HUES6 (cell line): Measurements from ENCODE around the gene TSPAN13.

ENCODE experiments used
- H3K27ac ChIP-seq: 2 replicates; pipeline ENCODE4 v1.7.0; 2013; ENCODE audit warnings: low read depth, mild to moderate bottlenecking, low read length, inconsistent platforms
- H3K27me3 ChIP-seq: 2 replicates; pipeline ENCODE4 v1.6.1; 2013; ENCODE audit warnings: low read length; ENCODE audit not compliant: control insufficient read depth, insufficient read depth
- H3K36me3 ChIP-seq: 2 replicates; pipeline ENCODE4 v1.6.1; 2013; ENCODE audit warnings: low read length; ENCODE audit not compliant: control insufficient read depth, insufficient read depth
- H3K4me1 ChIP-seq: 2 replicates; pipeline ENCODE4 v1.6.1; 2013; ENCODE audit warnings: low read length; ENCODE audit not compliant: control insufficient read depth, insufficient read depth
- H3K4me3 ChIP-seq: 2 replicates; pipeline ENCODE4 v1.5.1; 2013; ENCODE audit warnings: low read depth, low read length
- H3K9ac ChIP-seq: one replicate; pipeline ENCODE4 v1.6.1; 2013; ENCODE audit warnings: mild to moderate bottlenecking, low read length
- H3K9me3 ChIP-seq: 2 replicates; pipeline ENCODE4 v1.6.1; 2013; ENCODE audit warnings: low read depth, low read length; ENCODE audit not compliant: control insufficient read depth, insufficient read depth

Gene TSPAN13

GRCh38 chr7:16776053-16776452 is 22.5 kb downstream of the TSPAN13 start:
- Histone ChIP-seq H3K27me3 (no peaks in the 10 kb centered on the region), H3K9me3 (no peaks in the 10 kb centered on the region)

GRCh38 chr7:16778476-16778875 is 24.9 kb downstream of the TSPAN13 start:
- H3K27me3 ChIP-seq, result no peaks in the 10 kb centered on the region
- no peaks in the 10 kb centered on the region for H3K9me3 ChIP-seq
- H3K36me3 ChIP-seq, result no peaks in the 10 kb centered on the region
- H3K4me1 ChIP-seq, result peaks cover 22% of the 10 kb centered on the region
- no peak overlapping the region for H3K4me3 ChIP-seq
- H3K27ac ChIP-seq, result no peak overlapping the region
- no peak overlapping the region for H3K9ac ChIP-seq

More at GRCh38 chr7:16776053-16776452, 22.5 kb downstream of the TSPAN13 start:
- Histone ChIP-seq H3K4me3 (no peak overlapping the region), H3K4me1 (peaks cover 25% of the 10 kb centered on the region), H3K9ac (no peak overlapping the region), H3K27ac (no peak overlapping the region), H3K36me3 (no peaks in the 10 kb centered on the region)

- no peaks in the 10 kb centered on the region for H3K9me3 ChIP-seq
- H3K27ac ChIP-seq, result no peak overlapping the region
- no peaks in the 10 kb centered on the region for H3K27me3 ChIP-seq
- H3K9ac ChIP-seq, result no peak overlapping the region
- H3K36me3 ChIP-seq, result no peaks in the 10 kb centered on the region
- no peak overlapping the region for H3K4me3 ChIP-seq
- peaks cover 22% of the 10 kb centered on the region for H3K4me1 ChIP-seq
These were observed 25.5 kb downstream of the TSPAN13 start for GRCh38 chr7:16779051-16779450.

GRCh38 chr7:16780596-16780995 is 27.0 kb downstream of the TSPAN13 start:
- peaks cover 21% of the 10 kb centered on the region for H3K4me1 ChIP-seq
- no peak overlapping the region for H3K27ac ChIP-seq
- no peaks in the 10 kb centered on the region for H3K9me3 ChIP-seq
- H3K27me3 ChIP-seq, result no peaks in the 10 kb centered on the region
- H3K9ac ChIP-seq, result no peak overlapping the region
- H3K36me3 ChIP-seq, result no peaks in the 10 kb centered on the region
- no peak overlapping the region for H3K4me3 ChIP-seq

- H3K4me1 ChIP-seq, result no peaks in the 10 kb centered on the region
- no peak overlapping the region for H3K27ac ChIP-seq
- no peak overlapping the region for H3K9ac ChIP-seq
- H3K27me3 ChIP-seq, result no peaks in the 10 kb centered on the region
- H3K4me3 ChIP-seq, result no peak overlapping the region
- H3K36me3 ChIP-seq, result no peaks in the 10 kb centered on the region
- H3K9me3 ChIP-seq, result no peaks in the 10 kb centered on the region
These were observed 31.8 kb downstream of the TSPAN13 start for GRCh38 chr7:16785321-16785720.

GRCh38 chr7:16785846-16786245 is 32.3 kb downstream of the TSPAN13 start:
- Histone ChIP-seq H3K36me3 (no peaks in the 10 kb centered on the region), H3K4me3 (no peak overlapping the region), H3K9me3 (no peaks in the 10 kb centered on the region), H3K27ac (no peak overlapping the region), H3K27me3 (no peaks in the 10 kb centered on the region), H3K4me1 (no peaks in the 10 kb centered on the region), H3K9ac (no peak overlapping the region)

- no peak overlapping the region for H3K9ac ChIP-seq
- H3K4me3 ChIP-seq, result no peak overlapping the region
- no peaks in the 10 kb centered on the region for H3K36me3 ChIP-seq
- H3K9me3 ChIP-seq, result no peaks in the 10 kb centered on the region
- H3K27me3 ChIP-seq, result no peaks in the 10 kb centered on the region
- no peaks in the 10 kb centered on the region for H3K4me1 ChIP-seq
- H3K27ac ChIP-seq, result no peak overlapping the region
These were observed 32.7 kb downstream of the TSPAN13 start for GRCh38 chr7:16786257-16786656.

- no peaks in the 10 kb centered on the region for H3K4me1 ChIP-seq
- no peak overlapping the region for H3K9ac ChIP-seq
- H3K4me3 ChIP-seq, result no peak overlapping the region
- H3K9me3 ChIP-seq, result no peaks in the 10 kb centered on the region
- H3K27me3 ChIP-seq, result no peaks in the 10 kb centered on the region
- H3K27ac ChIP-seq, result no peak overlapping the region
- H3K36me3 ChIP-seq, result no peaks in the 10 kb centered on the region
These were observed 33.6 kb downstream of the TSPAN13 start for GRCh38 chr7:16787127-16787526.

- H3K9me3 ChIP-seq, result no peaks in the 10 kb centered on the region
- no peak overlapping the region for H3K4me3 ChIP-seq
- no peak overlapping the region for H3K9ac ChIP-seq
- no peaks in the 10 kb centered on the region for H3K27me3 ChIP-seq
- H3K4me1 ChIP-seq, result no peaks in the 10 kb centered on the region
- H3K36me3 ChIP-seq, result no peaks in the 10 kb centered on the region
- H3K27ac ChIP-seq, result no peak overlapping the region
These were observed 37.5 kb downstream of the TSPAN13 start for GRCh38 chr7:16791071-16791470.

GRCh38 chr7:16791905-16792698 is 38.5 kb downstream of the TSPAN13 start:
- no peak overlapping the region for H3K27ac ChIP-seq
- no peak overlapping the region for H3K9ac ChIP-seq
- H3K9me3 ChIP-seq, result no peaks in the 10 kb centered on the region
- H3K36me3 ChIP-seq, result no peaks in the 10 kb centered on the region
- no peaks in the 10 kb centered on the region for H3K4me1 ChIP-seq
- no peaks in the 10 kb centered on the region for H3K27me3 ChIP-seq
- no peak overlapping the region for H3K4me3 ChIP-seq

- H3K9me3 ChIP-seq, result no peaks in the 10 kb centered on the region
- no peak overlapping the region for H3K4me3 ChIP-seq
- no peaks in the 10 kb centered on the region for H3K4me1 ChIP-seq
- H3K36me3 ChIP-seq, result no peaks in the 10 kb centered on the region
- H3K27ac ChIP-seq, result no peak overlapping the region
- no peaks in the 10 kb centered on the region for H3K27me3 ChIP-seq
- no peak overlapping the region for H3K9ac ChIP-seq
These were observed 41.4 kb downstream of the TSPAN13 start for GRCh38 chr7:16794986-16795385.
